DND-41 (cell line): ENCODE data around the gene FMO4.

Source experiments
- ATAC-seq: fragments of 200-7000 bp; cut with Tn5 transposase; 3 replicates; pipeline ENCODE4 v1.9.1; 2021; ENCODE audit warnings: low read depth; ENCODE audit not compliant: insufficient read depth
- DNase-seq: peaks from one replicate; pipeline ENCODE4 v3.0.0-alpha.2; 2020
- H2AFZ ChIP-seq: 2 replicates; pipeline ENCODE4 v1.6.0; 2012; ENCODE audit warnings: low read depth, low read length
- H3K27ac ChIP-seq: 2 replicates; pipeline ENCODE4 v1.5.1; 2012; ENCODE audit warnings: low read length, inconsistent platforms
- H3K27me3 ChIP-seq: fragments of 200-600 bp; sonication (generic); 2 replicates; pipeline ENCODE4 v1.6.0; 2012; ENCODE audit warnings: low read length, mild to moderate bottlenecking, inconsistent platforms; ENCODE audit not compliant: insufficient read depth, poor library complexity
- H3K36me3 ChIP-seq: 2 replicates; pipeline ENCODE4 v1.5.1; 2012; ENCODE audit warnings: low read length, inconsistent platforms; ENCODE audit not compliant: insufficient read depth
- H3K4me1 ChIP-seq: 2 replicates; pipeline ENCODE4 v1.5.1; 2012; ENCODE audit warnings: mild to moderate bottlenecking, low read length; ENCODE audit not compliant: insufficient read depth
- H3K4me2 ChIP-seq: 2 replicates; pipeline ENCODE4 v1.6.0; 2012; ENCODE audit warnings: mild to moderate bottlenecking, moderate library complexity, low read length, inconsistent platforms; ENCODE audit not compliant: insufficient read depth
- H3K4me3 ChIP-seq, 2 experiments: fragments of 200-600 bp in 1 of 2; shearing (Covaris generic) in 1 of 2; 2 replicates each; pipeline ENCODE4 v1.5.1; 2012 to 2016; ENCODE audit warnings: inconsistent platforms in 2 of 2, low read length in 2 of 2, mild to moderate bottlenecking in 2 of 2, low read depth in 1 of 2, moderate library complexity in 1 of 2
- H3K79me2 ChIP-seq: 2 replicates; pipeline ENCODE4 v1.6.0; 2012; ENCODE audit warnings: low read length, inconsistent platforms; ENCODE audit not compliant: insufficient read depth
- H3K9ac ChIP-seq: 2 replicates; pipeline ENCODE4 v1.6.0; 2012; ENCODE audit warnings: low read depth, mild to moderate bottlenecking, inconsistent platforms, low read length, moderate library complexity
- H3K9me3 ChIP-seq: 2 replicates; pipeline ENCODE4 v1.5.1; 2012; ENCODE audit warnings: low read length, moderate library complexity, mild to moderate bottlenecking, inconsistent platforms; ENCODE audit not compliant: insufficient read depth, severe bottlenecking
- H4K20me1 ChIP-seq: 2 replicates; pipeline ENCODE4 v1.6.0; 2012; ENCODE audit warnings: low read length; ENCODE audit not compliant: insufficient read depth
- EZH2 ChIP-seq: IDR thresholded peaks from 3 replicates; pipeline ENCODE4 v1.6.1; 2012; ENCODE audit warnings: borderline replicate concordance, low read depth, mild to moderate bottlenecking, moderate library complexity, low read length, inconsistent platforms; ENCODE audit not compliant: severe bottlenecking
- TF ChIP-seq, protein P1 (sequence below): IDR thresholded peaks from 2 replicates; pipeline ENCODE4 v1.5.1; 2012; ENCODE audit warnings: borderline replicate concordance, low read length, moderate library complexity, mild to moderate bottlenecking; ENCODE audit not compliant: poor library complexity, severe bottlenecking; ENCODE audit errors: extremely low read depth

The FMO4 gene

DNA sequence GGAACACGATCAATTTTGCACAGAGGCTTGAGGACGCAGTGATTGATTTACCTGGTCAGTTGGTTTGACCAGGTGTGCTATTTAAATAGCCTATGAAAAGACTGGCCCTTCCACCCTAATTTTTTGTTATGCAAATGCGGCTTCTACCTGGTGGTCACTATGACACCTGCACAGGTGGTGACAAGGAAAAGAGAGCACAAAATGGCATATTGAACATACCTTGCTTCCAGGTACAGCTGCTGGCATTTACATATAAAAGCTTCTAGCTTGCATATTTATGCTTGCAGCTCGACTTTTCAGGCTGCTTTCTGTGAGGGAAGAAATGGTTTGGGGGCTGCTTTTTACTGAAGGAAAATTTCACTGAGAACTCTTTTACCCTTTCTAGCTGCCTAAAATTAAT, 15.3 kb upstream of the FMO4 start:
- Histone ChIP-seq H3K9me3 (peaks cover 5% of the 10 kb centered on the region), H3K4me2 (no peak overlapping the region), H3K4me1 (no peaks in the 10 kb centered on the region), H3K79me2 (no peaks in the 10 kb centered on the region), H2AFZ (no peak overlapping the region), H3K27ac (no peak overlapping the region), H3K27me3 (no peaks in the 10 kb centered on the region), H3K9ac (no peak overlapping the region), H4K20me1 (no peaks in the 10 kb centered on the region), H3K36me3 (no peaks in the 10 kb centered on the region), H3K4me3 (no peak overlapping the region)
- no peak for DNase-seq
- TF ChIP-seq, protein P1, sequence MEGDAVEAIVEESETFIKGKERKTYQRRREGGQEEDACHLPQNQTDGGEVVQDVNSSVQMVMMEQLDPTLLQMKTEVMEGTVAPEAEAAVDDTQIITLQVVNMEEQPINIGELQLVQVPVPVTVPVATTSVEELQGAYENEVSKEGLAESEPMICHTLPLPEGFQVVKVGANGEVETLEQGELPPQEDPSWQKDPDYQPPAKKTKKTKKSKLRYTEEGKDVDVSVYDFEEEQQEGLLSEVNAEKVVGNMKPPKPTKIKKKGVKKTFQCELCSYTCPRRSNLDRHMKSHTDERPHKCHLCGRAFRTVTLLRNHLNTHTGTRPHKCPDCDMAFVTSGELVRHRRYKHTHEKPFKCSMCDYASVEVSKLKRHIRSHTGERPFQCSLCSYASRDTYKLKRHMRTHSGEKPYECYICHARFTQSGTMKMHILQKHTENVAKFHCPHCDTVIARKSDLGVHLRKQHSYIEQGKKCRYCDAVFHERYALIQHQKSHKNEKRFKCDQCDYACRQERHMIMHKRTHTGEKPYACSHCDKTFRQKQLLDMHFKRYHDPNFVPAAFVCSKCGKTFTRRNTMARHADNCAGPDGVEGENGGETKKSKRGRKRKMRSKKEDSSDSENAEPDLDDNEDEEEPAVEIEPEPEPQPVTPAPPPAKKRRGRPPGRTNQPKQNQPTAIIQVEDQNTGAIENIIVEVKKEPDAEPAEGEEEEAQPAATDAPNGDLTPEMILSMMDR = no peak
- TF ChIP-seq EZH2 = no peak
- no peak for ATAC-seq

DNA sequence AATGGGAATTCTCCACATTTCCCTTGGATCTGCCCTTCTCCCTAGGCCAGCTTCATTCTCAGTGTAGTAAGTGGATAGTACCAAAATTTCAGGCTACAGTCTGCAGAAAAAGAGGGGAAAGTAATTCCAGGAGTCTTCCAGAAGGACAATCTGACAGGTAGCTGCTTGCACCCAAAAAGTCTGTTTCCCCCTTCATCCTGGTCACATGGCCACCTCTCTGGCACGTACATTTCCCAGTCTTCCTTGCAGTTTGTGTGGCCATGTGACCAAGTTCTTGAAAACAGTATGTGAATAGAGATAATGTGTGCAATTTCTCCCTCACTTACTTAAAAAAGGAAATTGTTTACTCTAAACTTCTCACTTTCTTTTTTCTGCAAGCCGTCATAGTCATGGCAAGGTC, 14.6 kb upstream of the FMO4 start:
- Histone ChIP-seq H3K4me3 (no peak overlapping the region), H4K20me1 (no peaks in the 10 kb centered on the region), H3K9ac (no peak overlapping the region)

DNA sequence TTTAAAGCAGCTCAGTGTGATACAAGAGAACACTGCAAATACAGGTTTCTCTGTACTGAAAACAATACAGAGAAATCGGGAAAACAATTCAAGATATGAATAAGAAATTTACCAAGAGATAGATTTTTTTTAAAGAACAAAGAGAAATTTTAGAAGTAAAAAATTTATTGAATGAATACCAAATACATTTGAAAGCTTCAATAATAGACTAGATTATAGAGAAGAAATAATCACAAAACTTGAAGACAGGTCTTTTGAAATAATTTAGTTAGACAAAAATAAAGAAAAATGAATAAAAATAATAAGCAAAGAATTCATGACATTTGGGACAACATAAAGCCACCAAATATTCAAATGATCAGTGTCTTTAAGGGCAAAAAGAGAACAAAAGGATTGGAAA, 13.6 kb upstream of the FMO4 start:
- Histone ChIP-seq H3K36me3 (no peaks in the 10 kb centered on the region), H3K9ac (no peak overlapping the region), H3K4me2 (no peak overlapping the region), H3K4me1 (no peaks in the 10 kb centered on the region), H3K79me2 (no peaks in the 10 kb centered on the region), H3K4me3 (no peak overlapping the region), H3K9me3 (peaks cover 5% of the 10 kb centered on the region), H3K27me3 (no peaks in the 10 kb centered on the region), H3K27ac (no peak overlapping the region), H4K20me1 (no peaks in the 10 kb centered on the region), H2AFZ (no peak overlapping the region)
- no peak for TF ChIP-seq EZH2
- TF ChIP-seq, protein P1 = no peak
- no peak for ATAC-seq
- no peak for DNase-seq

More for the DNA sequence above, 14.6 kb upstream of the FMO4 start:
- Histone ChIP-seq H3K4me1 (no peaks in the 10 kb centered on the region), H3K4me2 (no peak overlapping the region), H3K36me3 (no peaks in the 10 kb centered on the region), H3K27me3 (no peaks in the 10 kb centered on the region), H3K79me2 (no peaks in the 10 kb centered on the region), H2AFZ (no peak overlapping the region), H3K27ac (no peak overlapping the region), H3K9me3 (peaks cover 5% of the 10 kb centered on the region)
- TF ChIP-seq, protein P1 = no peak
- TF ChIP-seq EZH2 = no peak
- no peak for DNase-seq
- ATAC-seq = no peak

DNA sequence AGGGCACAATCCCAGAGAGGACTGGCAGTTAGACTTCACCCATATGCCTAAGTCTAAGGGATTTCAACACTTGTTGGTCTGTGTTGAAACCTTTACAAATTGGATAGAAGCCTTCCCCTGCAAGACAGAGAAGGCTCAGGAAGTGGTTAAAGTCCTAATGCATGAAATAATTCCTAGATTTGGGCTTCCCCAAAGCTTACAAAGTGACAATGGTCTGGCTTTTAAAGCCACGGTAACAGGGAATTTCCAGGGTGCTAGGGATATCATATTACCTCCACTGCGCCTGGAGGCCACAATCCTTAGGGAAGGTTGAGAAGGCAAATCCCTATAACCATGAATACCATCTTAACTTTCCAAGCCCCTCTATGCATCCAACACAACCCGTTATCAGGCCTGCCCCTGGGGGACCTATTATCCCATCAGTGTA, 3.3 kb upstream of the FMO4 start:
- ATAC-seq (no peak), DNase-seq (no peak)
- Histone ChIP-seq H3K9me3 (no peaks in the 10 kb centered on the region), H3K9ac (no peak overlapping the region), H3K4me1 (peaks cover 15% of the 10 kb centered on the region), H3K4me2 (no peak overlapping the region), H4K20me1 (no peaks in the 10 kb centered on the region), H3K27ac (no peak overlapping the region), H3K4me3 (no peak overlapping the region), H3K79me2 (no peaks in the 10 kb centered on the region), H3K27me3 (no peaks in the 10 kb centered on the region), H3K36me3 (no peaks in the 10 kb centered on the region), H2AFZ (no peak overlapping the region)
- TF ChIP-seq EZH2 = no peak
- TF ChIP-seq, protein P1 = no peak
